ENCODE results near the gene EIF2S2.

Gene EIF2S2

GRCh38 chr20:34058831-34059230, 53.2 kb downstream of the EIF2S2 start:
- DNase-seq, result no peak

GRCh38 chr20:34055290-34055689, 56.8 kb downstream of the EIF2S2 start:
- DNase-seq, result no peak

- no peak for DNase-seq
These were observed 59.6 kb downstream of the EIF2S2 start for GRCh38 chr20:34052414-34052813.

GRCh38 chr20:34049897-34050695, 61.9 kb downstream of the EIF2S2 start:
- DNase-seq, result no peak

- DNase-seq, result no peak
These were observed 62.7 kb downstream of the EIF2S2 start for GRCh38 chr20:34049389-34049788.

- DNase-seq, result no peak
These were observed 64.1 kb downstream of the EIF2S2 start for GRCh38 chr20:34047917-34048316.

- DNase-seq, result no peak
These were observed 64.9 kb downstream of the EIF2S2 start for GRCh38 chr20:34047010-34047687.

GRCh38 chr20:34045930-34046725, 65.9 kb downstream of the EIF2S2 start:
- no peak for DNase-seq

- no peak for DNase-seq
These were observed 66.7 kb downstream of the EIF2S2 start for GRCh38 chr20:34045294-34045693.

GRCh38 chr20:34043025-34043424, 69.0 kb downstream of the EIF2S2 start:
- no peak for DNase-seq

GRCh38 chr20:34042262-34042661, 69.8 kb downstream of the EIF2S2 start:
- DNase-seq, result no peak

- DNase-seq, result no peak
These were observed 70.8 kb downstream of the EIF2S2 start for GRCh38 chr20:34041226-34041625.

- DNase-seq, result no peak
These were observed 71.6 kb downstream of the EIF2S2 start for GRCh38 chr20:34040300-34040995.

Data from NCI-H1048 (cell line).